NCI-H748 (cell line): ENCODE data around the gene KATNIP.

Experiments
- DNase-seq: peaks from one replicate; lab custom pipeline; 2025; ENCODE audit not compliant: unreplicated experiment; lab: John Stamatoyannopoulos, UW

The KATNIP gene

DNA sequence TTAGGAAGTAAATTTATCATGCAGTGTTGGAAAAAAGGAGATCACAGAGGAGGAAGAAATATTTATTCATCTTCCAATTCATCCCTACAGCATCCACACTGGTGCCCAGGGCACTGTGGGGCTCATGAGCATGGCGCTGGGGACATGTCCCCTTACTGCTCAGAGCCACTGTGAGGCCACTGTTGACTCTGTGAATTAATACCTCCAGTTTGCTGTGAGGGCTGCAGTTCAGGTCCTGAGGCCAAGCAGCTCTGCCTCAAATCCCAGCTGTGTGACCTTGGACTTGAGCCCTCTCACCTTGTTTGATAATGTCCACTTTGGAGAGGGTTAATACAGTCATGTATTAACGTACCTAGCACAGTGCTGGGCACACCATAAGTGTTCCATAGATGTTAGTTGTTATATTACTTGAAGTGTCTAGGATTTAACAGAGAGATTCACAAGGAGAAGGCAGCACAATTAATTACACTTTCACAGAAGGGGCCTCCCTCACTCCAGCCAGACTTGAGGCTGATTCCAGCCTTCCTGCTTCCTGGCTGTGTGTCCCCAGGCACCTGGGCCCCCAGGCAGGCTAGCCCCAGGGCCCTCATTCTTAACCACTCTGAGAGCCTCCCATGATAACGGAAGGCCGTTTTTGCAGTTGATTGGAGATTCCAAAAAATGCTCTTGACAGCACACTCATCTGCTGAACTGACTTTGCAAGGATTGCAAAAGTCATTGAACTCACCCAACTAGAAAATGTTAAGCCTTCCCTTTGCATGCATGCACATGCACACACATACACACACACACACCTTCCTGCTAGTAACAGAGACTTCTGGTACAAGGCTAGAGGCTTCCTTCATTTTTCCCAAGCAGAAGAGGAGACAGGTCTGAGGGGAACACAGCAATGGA, 29.4 kb downstream of the KATNIP start:
- DNase-seq: no peak

GRCh38 chr16:27582883-27583282, 32.9 kb downstream of the KATNIP start:
- DNase-seq: no peak

DNA sequence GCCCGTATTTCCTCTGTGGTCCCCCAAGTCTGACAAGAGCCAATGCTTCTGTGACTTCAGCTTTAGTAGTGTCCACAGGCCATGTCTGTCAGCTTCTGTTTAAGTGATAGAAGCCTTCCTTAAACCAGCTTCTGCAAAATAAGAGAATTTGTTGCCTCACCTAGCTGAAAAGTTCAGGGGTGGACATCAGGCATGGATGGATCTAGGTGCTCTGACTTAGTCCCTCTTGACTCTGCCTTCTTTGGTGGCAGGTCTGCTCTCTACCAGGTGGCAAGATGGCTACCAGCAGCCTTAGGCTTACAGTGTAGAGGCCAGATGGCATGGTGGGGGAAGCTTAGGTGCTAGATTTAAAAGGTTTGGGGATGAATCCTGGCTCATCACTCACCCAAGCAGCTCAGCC, 33.7 kb downstream of the KATNIP start:
- DNase-seq: no peak

DNA sequence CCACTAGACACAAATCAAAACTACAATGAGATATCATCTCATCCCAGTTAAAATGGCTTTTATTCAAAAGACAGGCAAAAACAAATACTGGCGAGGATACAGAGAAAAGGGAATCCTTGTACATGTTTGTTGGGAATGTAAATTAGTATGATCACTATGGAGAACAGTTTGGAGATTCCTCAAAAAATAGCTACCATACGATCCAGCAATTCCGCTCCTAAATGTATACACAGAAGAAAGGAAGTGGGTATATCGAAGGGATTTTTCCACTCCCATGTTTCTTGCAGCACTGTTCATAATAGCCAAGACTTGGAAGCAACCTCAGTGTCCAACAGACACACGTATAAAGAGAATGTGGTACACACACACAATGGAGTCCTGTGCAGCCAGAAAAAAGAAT, 35.3 kb downstream of the KATNIP start:
- DNase-seq: no peak

- DNase-seq: no peak
These were observed 36.8 kb downstream of the KATNIP start for GRCh38 chr16:27586711-27587110.

- DNase-seq: no peak
These were observed 38.1 kb downstream of the KATNIP start for GRCh38 chr16:27588057-27588456.

GRCh38 chr16:27591837-27592236, 41.9 kb downstream of the KATNIP start:
- no peak for DNase-seq

- no peak for DNase-seq
These were observed 45.5 kb downstream of the KATNIP start for GRCh38 chr16:27595475-27595874.

DNA sequence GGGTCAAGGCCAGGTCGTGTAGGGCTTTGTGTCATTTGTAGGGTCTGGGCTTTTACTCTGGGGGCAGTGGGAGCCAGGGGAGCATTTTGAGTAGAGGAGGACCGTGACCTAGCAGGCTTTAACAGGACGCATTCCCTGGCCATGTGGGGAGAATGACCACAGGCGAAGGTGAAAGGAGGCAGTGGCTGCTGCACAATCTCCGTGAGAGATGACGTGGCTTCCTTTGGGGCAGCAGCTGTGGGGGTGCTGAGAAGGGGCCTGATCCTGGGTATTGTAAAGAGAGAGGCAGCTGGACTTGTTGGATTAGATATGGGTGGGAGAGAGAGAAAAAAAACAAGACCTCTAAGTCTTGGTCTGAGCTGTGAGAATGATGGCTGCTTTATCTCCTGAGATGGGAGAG, 46.0 kb downstream of the KATNIP start:
- DNase-seq: no peak

DNA sequence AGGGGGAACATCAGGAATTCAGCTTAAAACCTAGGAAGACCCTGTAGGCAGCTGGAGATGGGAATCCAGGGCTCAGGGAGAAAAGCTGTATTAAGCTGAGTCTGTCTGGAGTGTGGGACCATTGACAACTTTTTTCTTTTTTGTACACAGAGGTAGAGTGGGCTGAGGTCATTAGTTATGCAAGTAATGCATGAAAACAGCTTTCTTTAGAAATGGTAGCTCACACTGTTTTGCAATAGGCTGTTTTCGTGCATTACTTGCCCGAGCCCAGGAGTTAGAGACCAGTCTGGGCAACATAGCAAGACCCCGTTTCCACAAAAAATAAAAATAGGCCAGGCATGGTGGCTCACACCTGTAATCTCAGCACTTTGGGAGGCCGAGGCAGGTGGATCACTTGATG, 46.5 kb downstream of the KATNIP start:
- DNase-seq: no peak

- DNase-seq: no peak
These were observed 47.4 kb downstream of the KATNIP start for GRCh38 chr16:27597361-27597760.

DNA sequence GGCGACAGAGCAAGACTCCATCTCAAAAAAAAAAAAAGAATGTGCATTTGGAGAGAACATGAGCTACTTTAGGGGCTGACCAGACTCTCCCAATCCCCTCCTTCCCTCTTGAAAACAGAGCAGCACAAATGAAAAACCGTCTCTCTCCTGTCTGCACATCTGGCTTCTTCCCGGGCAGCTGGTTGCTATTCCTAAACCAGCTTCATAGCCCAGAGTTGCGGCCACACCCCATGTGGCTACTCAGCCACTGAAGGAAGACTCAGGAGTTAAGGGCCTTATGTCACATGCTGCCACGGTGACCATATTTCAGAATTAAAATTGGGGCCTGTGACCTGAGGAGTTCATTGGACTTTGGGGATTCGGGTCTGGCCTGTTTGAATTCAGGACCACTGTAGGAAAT, 48.3 kb downstream of the KATNIP start:
- no peak for DNase-seq

DNA sequence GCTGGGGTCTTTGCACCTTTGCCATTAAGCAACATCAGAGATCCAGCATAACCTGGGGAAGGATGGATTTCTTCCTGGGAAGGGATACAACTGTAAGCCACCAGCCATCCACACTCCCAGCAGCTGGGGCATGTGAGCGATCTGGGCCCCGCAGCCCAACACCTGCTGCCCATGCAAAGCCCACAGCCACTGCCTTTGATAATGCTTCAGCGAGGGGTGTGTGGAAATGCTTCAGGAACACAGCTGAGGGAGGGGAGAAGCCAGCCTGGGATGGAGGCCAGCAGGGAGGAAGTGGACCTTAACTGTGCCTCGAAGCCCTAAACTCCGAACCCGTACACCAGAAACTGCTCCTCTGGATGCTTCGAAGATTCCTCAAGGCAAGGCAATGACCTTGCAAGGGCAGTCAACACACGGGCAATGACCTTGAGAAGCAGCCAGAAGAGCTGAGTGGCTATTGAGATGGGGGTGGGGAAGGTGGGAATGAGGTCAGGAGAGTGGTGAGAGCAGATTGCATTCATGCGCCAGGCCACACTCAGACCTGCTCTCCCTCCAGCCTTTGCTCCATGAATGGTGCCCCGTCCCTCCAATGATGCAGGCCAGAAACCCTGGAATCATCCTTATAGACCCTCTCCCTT, 49.1 kb downstream of the KATNIP start:
- no peak for DNase-seq

GRCh38 chr16:27599606-27600005, 49.7 kb downstream of the KATNIP start:
- no peak for DNase-seq
